Measurements from ENCODE around the gene RHBDL1.

The RHBDL1 gene

DNA sequence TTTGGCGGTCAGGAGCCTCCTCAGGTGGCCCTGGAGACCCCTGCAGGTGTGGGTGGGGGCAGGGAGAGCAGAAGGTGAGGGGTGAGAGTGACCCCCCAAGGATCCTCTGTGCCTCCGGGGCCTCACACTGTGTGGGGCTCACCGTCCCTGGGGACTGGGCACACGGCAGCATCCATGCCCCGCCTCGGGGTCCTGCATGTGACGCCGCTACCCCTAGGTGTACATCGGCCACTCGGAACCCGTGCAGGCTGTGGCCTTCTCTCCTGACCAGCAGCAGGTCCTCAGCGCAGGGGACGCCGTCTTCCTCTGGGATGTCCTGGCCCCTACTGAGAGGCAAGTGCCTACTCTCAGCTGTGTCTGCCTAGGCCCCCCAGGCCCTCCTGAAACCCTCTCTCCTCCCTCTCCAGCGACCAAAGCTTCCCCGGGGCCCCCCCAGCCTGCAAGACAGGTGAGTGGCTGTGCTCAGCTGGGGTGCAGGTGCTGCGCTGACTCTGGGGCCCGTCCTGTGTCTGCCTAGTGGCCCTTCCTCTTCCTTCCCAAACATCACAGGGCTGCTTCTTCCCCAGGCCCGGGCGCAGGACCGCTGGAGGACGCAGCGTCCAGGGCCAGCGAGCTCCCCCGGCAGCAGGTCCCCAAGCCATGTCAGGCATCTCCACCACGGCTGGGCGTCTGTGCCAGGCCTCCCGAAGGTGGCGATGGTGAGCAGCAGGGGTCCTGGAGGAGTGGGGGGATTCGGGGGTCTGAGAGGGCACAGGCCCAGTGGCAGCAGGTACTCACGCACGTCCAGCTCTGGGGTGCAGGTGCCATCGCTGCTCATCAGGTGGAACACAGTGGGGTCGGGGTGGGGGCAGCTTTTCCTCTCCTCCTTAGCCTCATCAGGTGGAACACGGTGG is 16.5 kb upstream of the RHBDL1 start:
- no peak for DNase-seq

DNA sequence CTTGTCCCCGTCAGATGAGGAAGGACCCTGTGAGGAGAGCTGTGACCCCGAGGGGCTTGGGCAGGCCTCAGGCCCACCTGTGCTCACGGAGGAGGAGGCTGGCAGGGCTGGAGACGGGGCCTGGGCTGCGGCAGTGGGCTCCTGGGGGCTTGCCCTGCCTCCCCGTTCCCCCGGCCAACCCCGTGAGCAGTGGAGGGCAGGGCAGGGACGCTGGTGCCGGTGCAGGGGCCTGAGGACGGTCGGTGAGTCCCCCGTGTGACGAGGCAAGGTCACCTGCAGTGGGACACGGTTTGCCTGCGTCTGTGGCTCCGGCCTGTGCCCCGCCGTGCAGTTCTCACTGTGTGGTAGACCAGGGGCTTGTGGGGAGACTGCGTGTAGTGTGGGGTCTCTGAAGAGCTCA is 15.9 kb upstream of the RHBDL1 start:
- no peak for DNase-seq

DNA sequence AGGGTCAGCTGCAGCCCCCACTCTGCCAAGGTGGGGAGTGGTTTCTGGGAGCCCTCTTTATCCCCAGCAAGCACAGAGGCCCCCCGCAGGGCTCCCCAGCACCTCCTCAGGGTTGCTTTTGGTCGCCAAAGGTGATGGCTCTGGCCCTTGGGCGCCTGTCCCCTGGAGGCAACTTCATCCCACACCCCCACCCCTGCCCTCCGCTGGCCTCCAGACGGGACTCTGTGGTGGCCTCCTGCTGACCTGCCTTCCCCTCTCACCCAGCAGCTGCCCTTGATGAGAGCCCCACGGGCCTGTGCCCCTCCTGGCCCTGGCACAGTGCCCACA is 15.4 kb upstream of the RHBDL1 start:
- DNase-seq = no peak

- DNase-seq = no peak
Observed at GRCh38 chr16:660459-661183, 14.8 kb upstream of the RHBDL1 start.

- no peak for DNase-seq
Observed at GRCh38 chr16:661184-661821, 14.2 kb upstream of the RHBDL1 start.

DNA sequence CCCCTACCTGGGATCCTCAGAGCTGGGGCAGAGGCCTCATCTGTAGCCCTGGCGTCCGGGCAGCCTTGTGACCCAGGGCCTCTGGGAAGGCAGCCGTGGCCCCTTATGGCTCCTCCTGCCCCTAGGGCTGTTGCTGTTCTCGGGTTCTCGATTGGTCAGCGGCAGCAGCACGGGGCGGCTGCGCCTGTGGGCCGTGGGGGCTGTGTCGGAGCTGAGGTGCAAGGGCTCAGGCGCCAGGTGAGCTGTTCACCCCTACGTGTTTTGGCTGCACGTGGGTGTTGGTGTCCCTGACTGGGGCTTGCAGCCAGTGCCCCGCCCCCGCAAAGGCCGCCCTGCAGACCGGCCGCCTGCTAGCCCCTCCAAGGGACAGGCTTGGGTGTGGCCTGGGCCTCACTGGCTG is 13.4 kb upstream of the RHBDL1 start:
- DNase-seq = no peak

- no peak for DNase-seq
Observed at GRCh38 chr16:662597-662996, 12.9 kb upstream of the RHBDL1 start.

DNA sequence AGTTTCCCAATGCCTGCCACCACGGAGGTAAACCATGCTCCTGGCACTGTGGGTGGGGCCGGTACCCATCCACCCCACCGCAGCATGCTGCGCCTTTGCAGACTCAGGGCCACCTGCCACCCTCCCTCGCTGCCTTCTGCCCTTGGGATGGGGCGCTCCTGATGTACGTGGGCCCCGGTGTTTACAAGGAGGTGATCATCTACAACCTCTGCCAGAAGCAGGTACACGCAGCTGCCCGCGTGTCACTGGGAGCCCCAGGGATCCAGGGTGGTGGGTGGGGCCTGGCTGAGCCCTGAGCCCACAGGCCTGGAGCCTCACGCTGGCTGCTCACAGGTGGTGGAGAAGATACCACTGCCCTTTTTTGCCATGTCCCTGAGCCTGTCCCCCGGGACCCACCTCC is 8.9 kb upstream of the RHBDL1 start:
- DNase-seq = no peak

DNA sequence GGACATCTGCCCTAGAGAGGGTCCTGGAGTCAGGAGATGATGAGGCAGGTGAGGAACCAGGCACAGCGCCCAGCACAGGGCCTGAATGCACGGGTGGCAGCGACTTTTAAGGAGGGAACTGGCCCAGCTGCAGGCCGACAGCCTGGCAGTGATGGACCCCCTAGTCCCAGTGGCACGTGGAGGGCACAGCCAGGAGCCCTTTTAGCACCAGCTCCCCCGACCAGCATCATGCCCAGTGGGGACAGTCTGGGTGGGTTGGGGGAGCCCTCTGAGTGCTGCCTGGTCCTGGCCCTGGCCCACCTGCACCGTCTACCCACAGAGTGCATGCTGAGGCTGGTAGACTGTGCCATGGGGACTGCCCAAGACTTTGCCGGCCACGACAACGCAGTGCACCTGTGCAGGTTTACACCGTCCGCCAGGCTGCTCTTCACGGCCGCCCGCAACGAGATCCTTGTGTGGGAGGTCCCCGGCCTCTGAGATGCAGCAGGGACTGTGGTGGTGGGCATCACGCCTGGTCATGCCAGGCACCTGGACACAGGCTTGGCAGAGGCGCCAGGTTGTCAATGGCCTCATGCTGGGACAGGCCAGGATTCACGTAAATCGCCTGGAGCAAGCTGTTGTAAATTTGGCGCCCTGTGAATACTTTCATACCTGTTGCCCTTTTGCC is 8.2 kb upstream of the RHBDL1 start:
- no peak for DNase-seq

DNA sequence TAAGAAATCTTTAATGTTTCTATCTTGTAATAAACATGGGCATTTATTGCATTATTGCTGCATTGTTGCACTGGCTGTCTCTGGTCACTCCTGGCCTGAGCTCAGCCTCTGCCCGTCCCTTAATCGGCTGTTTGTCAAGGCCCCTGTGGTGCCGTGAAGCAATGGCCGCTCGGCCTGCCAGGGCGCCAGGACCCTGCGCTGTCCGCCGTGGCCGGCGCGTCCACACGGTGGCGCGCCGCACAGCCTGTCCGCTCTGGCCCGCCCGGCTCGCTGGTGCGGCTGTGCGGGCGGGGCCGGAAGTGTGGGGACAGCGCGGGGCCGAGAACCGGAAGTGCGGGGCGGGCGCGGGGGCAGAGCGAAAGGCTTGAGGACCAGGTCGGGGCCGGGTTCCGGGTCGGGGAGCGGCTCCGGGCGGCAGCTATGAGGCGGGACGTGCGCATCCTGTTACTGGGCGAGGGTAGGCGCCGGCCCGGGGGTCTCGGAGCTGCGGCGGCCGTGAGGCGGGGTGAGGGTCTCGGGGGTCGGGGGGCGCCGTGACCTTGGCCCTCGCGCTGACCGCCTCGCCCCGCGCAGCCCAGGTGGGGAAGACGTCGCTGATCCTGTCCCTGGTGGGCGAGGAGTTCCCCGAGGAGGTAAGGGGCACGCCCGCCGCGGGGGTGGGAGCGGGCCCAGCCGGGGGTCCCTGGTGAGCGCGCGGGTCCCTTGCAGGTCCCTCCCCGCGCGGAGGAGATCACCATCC is 7.5 kb upstream of the RHBDL1 start, which contains the start of gene RHOT2:
TSS of gene RHOT2 (plus strand) at position 353 of the 739 bp plus-strand sequence. CDS start at position 421, 68 bp downstream.
- peak; percentile 61 to 67 for DNase-seq

DNA sequence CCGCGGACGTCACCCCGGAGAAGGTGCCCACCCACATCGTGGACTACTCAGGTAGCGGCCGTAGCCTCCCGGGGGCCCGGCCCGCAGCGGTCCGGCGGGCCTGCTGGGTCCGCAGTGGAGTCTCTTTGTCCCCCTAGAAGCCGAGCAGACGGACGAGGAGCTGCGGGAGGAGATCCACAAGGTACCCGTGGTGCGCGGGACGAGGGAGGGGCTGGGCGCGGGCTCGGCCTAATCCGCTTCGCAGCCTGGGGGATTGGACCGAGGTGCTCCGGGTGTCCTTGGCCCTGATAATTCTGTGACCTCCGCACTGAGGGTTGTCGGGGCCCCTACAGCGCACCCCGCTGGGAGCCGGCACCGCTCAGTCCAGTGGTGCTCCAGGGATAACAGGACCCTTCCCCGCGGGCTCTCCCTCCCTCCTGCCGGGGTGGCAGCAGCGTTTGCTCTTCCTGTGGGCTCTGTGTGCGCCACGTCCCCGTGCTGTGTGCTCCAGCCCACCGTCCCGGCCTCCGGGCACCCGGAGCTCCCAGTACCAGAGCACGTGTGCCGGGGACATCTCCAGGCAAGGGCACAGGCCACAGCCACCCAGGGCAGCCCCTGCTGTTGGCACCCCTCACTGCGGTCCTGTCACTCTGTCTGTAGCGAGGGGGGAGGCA is 6.8 kb upstream of the RHBDL1 start:
- DNase-seq = no peak

GRCh38 chr16:669666-670065 is 5.8 kb upstream of the RHBDL1 start:
- DNase-seq = no peak

DNA sequence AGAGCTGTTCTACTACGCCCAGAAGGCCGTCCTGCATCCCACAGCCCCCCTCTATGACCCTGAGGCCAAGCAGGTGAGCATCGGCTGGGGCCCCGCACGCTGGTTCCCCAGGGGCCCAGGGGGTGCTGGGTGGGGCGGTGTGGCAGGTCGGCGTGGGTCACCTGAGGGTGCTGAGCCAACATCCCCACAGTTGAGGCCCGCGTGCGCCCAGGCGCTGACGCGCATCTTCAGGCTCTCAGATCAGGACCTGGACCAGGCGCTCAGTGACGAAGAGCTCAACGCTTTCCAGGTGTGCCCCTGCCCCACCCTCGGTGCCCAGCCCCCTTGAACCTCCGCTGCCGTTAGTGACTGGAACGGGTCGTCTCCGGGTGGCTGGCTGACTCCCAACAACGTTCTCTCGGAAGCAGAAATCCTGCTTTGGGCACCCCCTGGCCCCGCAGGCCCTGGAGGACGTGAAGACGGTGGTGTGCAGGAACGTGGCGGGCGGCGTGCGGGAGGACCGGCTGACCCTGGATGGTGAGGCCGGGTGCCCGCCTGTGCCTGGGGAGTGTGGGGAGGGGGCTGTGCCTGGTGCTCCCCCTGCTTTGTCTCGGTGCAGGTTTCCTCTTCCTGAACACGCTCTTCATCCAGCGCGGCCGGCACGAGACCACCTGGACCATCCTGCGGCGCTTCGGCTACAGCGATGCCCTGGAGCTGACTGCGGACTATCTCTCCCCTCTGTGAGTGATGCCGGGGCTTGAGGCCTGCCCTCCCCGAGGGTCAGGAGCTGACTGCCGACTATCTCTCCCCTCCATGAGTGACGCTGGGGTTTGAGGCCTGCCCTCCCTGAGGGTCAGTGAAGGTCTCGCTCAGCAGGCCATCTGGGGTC is 4.8 kb upstream of the RHBDL1 start:
- no peak for DNase-seq

DNA sequence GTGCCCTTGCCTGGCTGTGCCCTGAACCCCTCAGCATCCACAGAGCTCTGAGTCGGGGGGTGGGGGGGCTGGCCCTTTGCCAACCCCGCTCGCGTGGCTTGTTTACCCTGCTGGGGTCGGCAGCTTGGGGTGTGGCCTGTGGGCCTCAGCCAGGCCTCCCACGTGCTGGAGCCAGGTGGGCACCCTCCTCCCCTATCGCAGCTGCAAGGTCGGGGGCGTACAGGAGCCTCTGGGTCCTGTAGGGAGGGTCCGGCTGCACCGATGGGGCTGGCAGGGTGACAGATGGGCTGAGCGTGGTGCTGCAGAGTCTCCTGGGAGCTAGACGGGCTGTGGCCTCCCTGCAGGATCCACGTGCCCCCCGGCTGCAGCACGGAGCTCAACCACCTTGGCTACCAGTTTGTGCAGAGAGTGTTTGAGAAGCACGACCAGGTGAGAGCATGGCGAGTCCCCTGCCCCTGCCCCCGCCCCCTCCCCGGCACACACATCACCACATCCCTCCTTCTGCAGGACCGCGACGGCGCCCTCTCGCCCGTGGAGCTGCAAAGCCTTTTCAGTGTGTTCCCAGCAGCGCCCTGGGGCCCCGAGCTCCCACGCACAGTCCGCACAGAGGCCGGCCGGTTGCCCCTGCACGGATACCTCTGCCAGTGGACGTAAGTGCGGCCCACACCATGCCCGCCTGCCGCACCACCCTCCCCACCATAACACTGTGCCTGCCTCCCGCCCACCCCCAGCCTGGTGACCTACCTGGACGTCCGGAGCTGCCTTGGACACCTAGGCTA is 3.9 kb upstream of the RHBDL1 start:
- no peak for DNase-seq

- DNase-seq = no peak
Observed at GRCh38 chr16:672371-672770, 3.1 kb upstream of the RHBDL1 start.

DNA sequence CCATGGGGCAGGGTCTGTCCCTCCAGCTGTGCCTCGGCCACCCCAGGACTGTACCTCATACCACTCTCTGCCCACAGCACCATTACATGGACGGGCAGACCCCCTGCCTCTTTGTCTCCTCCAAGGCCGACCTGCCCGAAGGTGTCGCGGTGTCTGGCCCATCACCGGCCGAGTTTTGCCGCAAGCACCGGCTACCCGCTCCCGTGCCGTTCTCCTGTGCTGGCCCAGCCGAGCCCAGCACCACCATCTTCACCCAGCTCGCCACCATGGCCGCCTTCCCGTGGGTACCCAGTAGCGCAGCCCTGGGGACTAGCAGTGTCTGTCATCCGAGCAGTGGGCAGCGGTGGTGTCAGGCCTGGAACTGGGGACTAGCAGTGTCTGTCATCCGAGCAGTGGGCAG is 2.6 kb upstream of the RHBDL1 start:
- no peak for DNase-seq

GRCh38 chr16:673399-673991 is 2.0 kb upstream of the RHBDL1 start:
- no peak for DNase-seq

DNA sequence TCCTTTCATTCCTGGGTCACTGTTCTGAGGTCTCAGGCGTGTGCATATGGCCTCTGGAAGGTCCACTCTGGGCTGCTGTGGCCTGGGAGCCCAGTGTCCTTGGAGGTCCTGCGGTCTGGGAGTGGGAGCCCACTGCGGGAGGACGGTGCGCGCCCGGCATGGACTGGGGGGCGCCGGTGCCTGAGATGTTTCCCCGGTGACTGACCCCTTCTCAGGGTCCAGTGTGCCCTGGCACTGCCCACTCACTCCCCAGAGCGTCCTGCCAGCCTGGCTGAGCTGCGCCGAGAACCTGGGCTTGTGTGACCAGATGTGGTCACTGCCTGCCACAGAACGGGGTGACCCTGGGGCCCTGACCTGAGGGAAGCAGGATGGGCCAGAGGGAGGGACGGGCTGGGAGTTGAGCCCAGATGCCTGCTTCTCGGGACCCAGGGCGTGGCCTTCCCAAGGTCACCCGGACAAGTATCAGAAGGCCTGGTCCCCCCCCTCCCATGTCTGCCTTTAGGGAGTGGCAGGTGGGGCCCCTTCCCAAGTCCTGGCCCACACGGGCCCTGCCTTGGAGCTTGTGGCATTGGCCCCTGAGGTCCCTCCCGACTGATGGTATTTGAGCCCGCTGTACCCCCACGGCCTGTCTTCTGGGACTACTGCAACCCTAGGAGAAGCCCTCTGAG is 1.1 kb upstream of the RHBDL1 start:
- no peak for DNase-seq

All from cerebellar nuclear complex (tissue), 1 donor.